Brain microvascular endothelial cell (primary cell): ENCODE results near the gene SLC5A6.

Source experiments
- DNase-seq: peaks from one replicate; pipeline ENCODE4 v3.0.0-alpha.2; 2020
- H3K27ac ChIP-seq: fragments of 250-450 bp; sonication (Bioruptor Pico); 2 replicates; pipeline ENCODE4 v1.5.1; 2020; ENCODE audit warnings: mild to moderate bottlenecking, moderate library complexity
- H3K27me3 ChIP-seq: fragments of 250-450 bp; sonication (Bioruptor Pico); replicated peaks from 2 replicates; pipeline ENCODE4 v1.5.1; 2020; ENCODE audit warnings: mild to moderate bottlenecking
- H3K36me3 ChIP-seq: fragments of 250-450 bp; sonication (Bioruptor Pico); replicated peaks from 2 replicates; pipeline ENCODE4 v1.5.1; 2020; ENCODE audit warnings: mild to moderate bottlenecking
- H3K4me3 ChIP-seq: 2 replicates; pipeline ENCODE4 v1.5.1; 2011; ENCODE audit warnings: low read depth, mild to moderate bottlenecking, control low read depth, low read length, moderate library complexity
- CTCF ChIP-seq: IDR thresholded peaks from 2 replicates; pipeline ENCODE4 v1.5.1; 2011; ENCODE audit warnings: low read depth, mild to moderate bottlenecking, moderate library complexity, low read length, control low read depth, inconsistent platforms; ENCODE audit errors: missing control alignments
- in situ Hi-C: cut with HindIII; loops from 2 replicates; pipeline ENCODE4 v1.10.0; 2017; ENCODE audit warnings: low sequenced_read_pairs, low pct_ligation_motif_present

SLC5A6 gene

DNA sequence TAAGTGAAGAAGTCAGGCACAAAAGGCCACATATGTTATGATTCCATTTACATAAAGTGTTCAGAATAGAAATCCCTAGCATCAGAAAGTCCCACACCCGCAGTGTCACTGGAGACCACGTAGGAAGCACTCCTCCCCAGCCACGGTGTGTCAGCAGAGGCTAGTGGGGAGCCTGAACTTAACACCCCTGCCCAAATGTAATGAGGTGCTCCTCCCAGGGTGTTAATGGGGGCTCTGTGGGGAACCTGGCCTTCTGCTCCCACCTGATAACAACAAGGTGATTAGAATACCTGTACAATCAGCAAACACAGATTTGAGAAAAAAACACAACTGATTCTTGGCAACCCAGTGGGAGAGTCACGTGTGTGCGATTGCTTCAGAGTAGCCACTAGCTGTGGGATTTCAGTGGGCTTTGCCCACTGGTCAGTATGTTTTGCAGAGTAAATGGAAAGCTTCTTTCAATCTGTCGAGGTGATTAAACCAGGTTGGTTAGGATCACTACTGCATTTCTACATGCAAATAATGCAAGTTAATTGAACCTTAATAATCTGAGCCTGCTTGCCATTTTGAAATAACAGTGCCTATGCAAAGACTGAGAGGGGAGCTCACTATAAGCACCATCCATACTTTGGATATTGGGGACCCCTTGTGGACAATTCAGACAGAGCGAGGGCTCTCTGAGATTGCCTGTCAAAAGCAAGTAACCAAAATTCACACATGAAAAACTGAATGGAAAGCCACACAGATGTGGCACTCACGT lies 20.8 kb downstream of the SLC5A6 start:
- Histone ChIP-seq H3K4me3 (no peak overlapping the region), H3K27me3 (no peaks in the 10 kb centered on the region), H3K36me3 (no peaks in the 10 kb centered on the region), H3K27ac (no peak overlapping the region)
- peak; percentile 83 for TF ChIP-seq CTCF
- peak; percentile 76 for DNase-seq
- in situ Hi-C loops, result no loop called here

DNA sequence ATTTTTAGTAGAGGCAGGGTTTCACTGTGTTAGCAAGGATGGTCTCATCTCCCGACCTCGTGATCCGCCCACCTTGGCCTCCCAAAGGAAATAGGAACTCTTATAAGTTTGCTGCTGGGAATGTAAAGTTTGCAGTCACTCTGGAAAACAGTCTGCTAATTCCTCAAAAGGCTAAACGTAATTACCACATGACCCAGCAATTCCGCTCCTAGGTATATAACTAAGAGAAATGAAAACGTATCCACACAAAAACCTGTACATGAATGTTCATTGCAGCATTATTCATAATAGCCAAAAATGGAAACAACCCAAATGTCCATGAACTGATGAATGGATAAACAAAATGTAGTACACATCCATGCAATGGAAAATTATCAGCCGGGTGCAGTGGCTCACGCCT lies 22.1 kb downstream of the SLC5A6 start:
- Histone ChIP-seq H3K27ac (no peak overlapping the region), H3K36me3 (no peaks in the 10 kb centered on the region), H3K27me3 (no peaks in the 10 kb centered on the region), H3K4me3 (no peak overlapping the region)
- no peak for DNase-seq
- TF ChIP-seq CTCF, result no peak
- in situ Hi-C loops, result no loop called here

DNA sequence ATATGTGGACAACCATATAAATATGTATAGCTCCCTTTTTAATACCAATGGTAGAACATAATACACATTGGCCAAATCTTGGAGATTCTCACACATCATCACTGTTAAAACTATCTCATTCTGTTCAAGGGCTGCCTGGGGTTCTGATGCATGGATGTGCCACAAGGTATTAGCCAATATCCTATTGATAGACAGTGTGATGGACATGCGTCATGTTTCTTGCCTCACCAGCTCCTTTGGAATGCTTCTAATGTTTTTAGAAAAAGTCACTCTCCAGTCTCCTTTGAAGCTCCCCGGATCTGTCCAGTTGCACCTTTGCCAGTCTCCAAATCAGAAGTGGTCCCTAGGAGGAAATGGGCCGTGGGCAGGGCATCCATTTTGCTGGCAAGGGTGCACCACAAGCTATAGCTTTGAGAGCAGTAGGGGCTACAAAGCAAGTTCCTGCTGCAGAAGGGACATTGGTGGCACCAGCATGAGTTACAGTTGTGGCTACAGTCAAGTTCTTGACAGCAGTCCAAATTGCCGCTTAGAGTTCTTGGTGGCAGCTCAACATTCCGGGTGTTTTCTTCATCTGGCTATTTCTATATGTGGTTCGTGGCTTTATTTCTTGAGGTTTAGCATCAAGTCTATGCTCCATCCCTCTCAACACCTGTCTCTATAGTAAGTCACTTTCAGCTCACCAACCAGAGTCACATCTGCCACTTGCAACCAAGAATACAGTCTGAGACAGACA lies 25.3 kb downstream of the SLC5A6 start:
- DNase-seq, result no peak
- Histone ChIP-seq H3K36me3 (no peaks in the 10 kb centered on the region), H3K4me3 (no peak overlapping the region), H3K27ac (no peak overlapping the region), H3K27me3 (no peaks in the 10 kb centered on the region)
- in situ Hi-C loops, result no loop called here
- TF ChIP-seq CTCF, result no peak

GRCh38 chr2:27185331-27186026 lies 26.6 kb downstream of the SLC5A6 start:
- TF ChIP-seq CTCF, result no peak
- no peak for DNase-seq
- no peak overlapping the region for H3K27ac ChIP-seq

DNA sequence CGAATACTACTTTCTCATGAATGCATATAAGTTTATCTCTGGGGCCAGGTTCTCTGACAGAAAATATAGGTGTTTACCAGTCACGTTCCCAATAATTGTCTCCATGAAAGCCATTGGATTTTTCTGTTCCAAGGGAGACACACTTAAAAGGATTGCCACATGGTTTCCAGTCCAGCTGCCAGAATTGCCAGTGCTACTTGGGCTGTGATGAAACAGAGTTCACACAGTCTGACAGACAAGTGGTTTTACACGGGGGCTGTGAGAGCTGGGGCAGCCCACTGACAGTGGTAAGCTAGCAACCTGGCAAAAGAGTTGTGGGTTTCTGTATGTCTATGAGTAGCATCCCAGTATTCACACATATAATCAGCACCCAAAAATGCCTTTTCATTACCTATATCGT lies 28.0 kb downstream of the SLC5A6 start:
- H3K27me3 ChIP-seq, result no peaks in the 10 kb centered on the region
- no peak overlapping the region for H3K4me3 ChIP-seq
- in situ Hi-C loops, result no loop called here
- no peaks in the 10 kb centered on the region for H3K36me3 ChIP-seq
- H3K27ac ChIP-seq, result no peak overlapping the region
- no peak for DNase-seq
- TF ChIP-seq CTCF, result no peak

More at GRCh38 chr2:27185331-27186026, 26.6 kb downstream of the SLC5A6 start:
- Histone ChIP-seq H3K27me3 (no peaks in the 10 kb centered on the region), H3K36me3 (no peaks in the 10 kb centered on the region), H3K4me3 (no peak overlapping the region)
- in situ Hi-C loops, result no loop called here
